Endodermal cell (in vitro differentiated cells): Measurements from ENCODE around the gene KLKB1. TPM values are rescaled to one million over a fixed set of nuclear protein-coding genes. Genes with fewer than 3 reads are reported as not detected.

Source experiments
- DNase-seq: peaks from one replicate; pipeline ENCODE4 v3.0.0-alpha.2; 2017
- H3K27ac ChIP-seq: 2 replicates; pipeline ENCODE4 v1.5.1; 2013; ENCODE audit warnings: mild to moderate bottlenecking, low read depth, low read length, moderate library complexity
- H3K27me3 ChIP-seq: 2 replicates; pipeline ENCODE4 v1.6.1; 2013; ENCODE audit warnings: mild to moderate bottlenecking, low read length, moderate library complexity; ENCODE audit not compliant: insufficient read depth, control insufficient read depth, poor library complexity, severe bottlenecking
- H3K36me3 ChIP-seq: 2 replicates; pipeline ENCODE4 v1.7.0; 2013; ENCODE audit warnings: mild to moderate bottlenecking, low read length, moderate library complexity; ENCODE audit not compliant: control insufficient read depth, insufficient read depth
- H3K4me1 ChIP-seq: one replicate; pipeline ENCODE4 v1.7.0; 2013; ENCODE audit warnings: low read length; ENCODE audit not compliant: control insufficient read depth, insufficient read depth
- H3K4me3 ChIP-seq: 2 replicates; pipeline ENCODE4 v1.5.1; 2013; ENCODE audit warnings: mild to moderate bottlenecking, low read length, moderate library complexity
- H3K9ac ChIP-seq: 2 replicates; pipeline ENCODE4 v1.6.1; 2013; ENCODE audit warnings: mild to moderate bottlenecking, low read length, moderate library complexity; ENCODE audit not compliant: poor library complexity, severe bottlenecking; ENCODE audit errors: extremely low read depth
- H3K9me3 ChIP-seq: 2 replicates; pipeline ENCODE4 v1.6.1; 2013; ENCODE audit warnings: mild to moderate bottlenecking, low read length, moderate library complexity; ENCODE audit not compliant: control insufficient read depth
- H3K27ac Mint-ChIP-seq: 2 replicates; pipeline ENCODE4 v1.8.0; 2020; ENCODE audit warnings: mixed read lengths
- H3K27me3 Mint-ChIP-seq: 2 replicates; pipeline ENCODE4 v1.8.0; 2021; ENCODE audit warnings: mild to moderate bottlenecking, mixed read lengths; ENCODE audit not compliant: insufficient read depth
- H3K36me3 Mint-ChIP-seq: 2 replicates; pipeline ENCODE4 v1.8.0; 2020; ENCODE audit warnings: low read depth, mixed read lengths
- H3K4me1 Mint-ChIP-seq: 2 replicates; pipeline ENCODE4 v1.8.0; 2020; ENCODE audit warnings: mixed read lengths
- H3K4me3 Mint-ChIP-seq: 2 replicates; pipeline ENCODE4 v1.8.0; 2020; ENCODE audit warnings: mild to moderate bottlenecking, moderate library complexity, mixed read lengths
- H3K9me3 Mint-ChIP-seq: 2 replicates; pipeline ENCODE4 v1.8.0; 2020; ENCODE audit warnings: mild to moderate bottlenecking, mixed read lengths
- CTCF ChIP-seq: fragments of 200-600 bp; sonication (generic); conservative IDR thresholded peaks from 2 replicates; pipeline ENCODE4 v1.5.0; 2021; ENCODE audit warnings: antibody characterized with exemption, mild to moderate bottlenecking
- WGBS, 2 experiments: methylation state at CpG; one replicate each; pipeline versions ENCODE4 v1.1.5 to v1.1.7; 2013; ENCODE audit warnings: missing lambda C conversion rate in 2 of 2, mixed read lengths in 1 of 2; ENCODE audit not compliant: insufficient coverage in 1 of 2, insufficient read length in 1 of 2; 5-methylcytosine and 5-hydroxymethylcytosine counted together
- total RNA-seq, 2 donors: library from RNA; stranded (reverse); fragmentation: NEBNext Ultra II Directional in 1 of 2; extraction: Animal tissue kit (Norgen Biotek cat#: 25700) in 1 of 2; gene quantifications; 2 replicates in 1 of 2; 3 replicates in 1 of 2; pipeline ENCODE4 v1.2.1, GENCODE V29; 2021

Gene KLKB1
- total RNA-seq, 2 donors from 2014 or later: 9.5 to 11.9 TPM

- no peak for DNase-seq
- Mint-ChIP-seq H3K4me1 (no peaks in the 10 kb centered on the region), H3K4me3 (no peak overlapping the region), H3K9me3 (no peaks in the 10 kb centered on the region), H3K36me3 (no peaks in the 10 kb centered on the region), H3K27me3 (peaks cover 6% of the 10 kb centered on the region), H3K27ac (no peak overlapping the region)
- no peak overlapping the region for H3K27ac ChIP-seq
- H3K27me3 ChIP-seq: no peaks in the 10 kb centered on the region
- no peak for TF ChIP-seq CTCF
- no peak overlapping the region for H3K4me3 ChIP-seq
- H3K36me3 ChIP-seq: no peaks in the 10 kb centered on the region
- WGBS, 2 experiments: 84% methylated on average over 6 to 13 of the region's 13 CpGs
- H3K9ac ChIP-seq: no peak overlapping the region
- no peaks in the 10 kb centered on the region for H3K4me1 ChIP-seq
- no peaks in the 10 kb centered on the region for H3K9me3 ChIP-seq
Observed at GRCh38 chr4:186304866-186305505, 77.7 kb downstream of the KLKB1 start.

- H3K27ac Mint-ChIP-seq: no peak overlapping the region
- no peaks in the 10 kb centered on the region for H3K4me1 Mint-ChIP-seq
- H3K27me3 Mint-ChIP-seq: peaks cover 3% of the 10 kb centered on the region
- Histone ChIP-seq H3K4me3 (no peak overlapping the region), H3K36me3 (no peaks in the 10 kb centered on the region), H3K9me3 (no peaks in the 10 kb centered on the region), H3K27me3 (no peaks in the 10 kb centered on the region), H3K27ac (no peak overlapping the region), H3K4me1 (no peaks in the 10 kb centered on the region), H3K9ac (no peak overlapping the region)
- no peaks in the 10 kb centered on the region for H3K9me3 Mint-ChIP-seq
- no peak for DNase-seq
- H3K4me3 Mint-ChIP-seq: no peak overlapping the region
- WGBS, 2 experiments: 79 to 100% methylated on average over 1 to 4 of the region's 4 CpGs
- no peaks in the 10 kb centered on the region for H3K36me3 Mint-ChIP-seq
- TF ChIP-seq CTCF: no peak
Observed at GRCh38 chr4:186307497-186307896, 80.2 kb downstream of the KLKB1 start.

GRCh38 chr4:186307916-186308315, 80.6 kb downstream of the KLKB1 start:
- no peak overlapping the region for H3K27ac Mint-ChIP-seq
- H3K9me3 ChIP-seq: no peaks in the 10 kb centered on the region
- no peak for DNase-seq
- H3K27me3 ChIP-seq: no peaks in the 10 kb centered on the region
- H3K27ac ChIP-seq: no peak overlapping the region
- H3K4me1 ChIP-seq: no peaks in the 10 kb centered on the region
- no peak for TF ChIP-seq CTCF
- H3K4me1 Mint-ChIP-seq: no peaks in the 10 kb centered on the region
- H3K9ac ChIP-seq: no peak overlapping the region
- no peak overlapping the region for H3K4me3 Mint-ChIP-seq
- peaks cover 3% of the 10 kb centered on the region for H3K27me3 Mint-ChIP-seq
- H3K4me3 ChIP-seq: no peak overlapping the region
- no peaks in the 10 kb centered on the region for H3K36me3 ChIP-seq
- 85 to 89% methylated on average over 3 of the region's 3 CpGs for WGBS, 2 experiments
- no peaks in the 10 kb centered on the region for H3K36me3 Mint-ChIP-seq
- no peaks in the 10 kb centered on the region for H3K9me3 Mint-ChIP-seq

Other genes starting within 250 kb of the KLKB1 start
- under 1 TPM in 1 of 2 donors, not detected in 1; 0.26 TPM for gene TLR3, start 158.4 kb upstream of the KLKB1 start, total RNA-seq
- 1 to 10 TPM; 2.4 to 3.3 TPM for gene FAM149A, start 122.8 kb upstream of the KLKB1 start, total RNA-seq
- gene CYP4V2, start 35.9 kb upstream of the KLKB1 start, total RNA-seq: 1 to 10 TPM; 2.0 to 2.1 TPM
- not detected for gene F11, start 38.7 kb downstream of the KLKB1 start, total RNA-seq